ENCODE results near the gene FGF14.

Gene FGF14

DNA sequence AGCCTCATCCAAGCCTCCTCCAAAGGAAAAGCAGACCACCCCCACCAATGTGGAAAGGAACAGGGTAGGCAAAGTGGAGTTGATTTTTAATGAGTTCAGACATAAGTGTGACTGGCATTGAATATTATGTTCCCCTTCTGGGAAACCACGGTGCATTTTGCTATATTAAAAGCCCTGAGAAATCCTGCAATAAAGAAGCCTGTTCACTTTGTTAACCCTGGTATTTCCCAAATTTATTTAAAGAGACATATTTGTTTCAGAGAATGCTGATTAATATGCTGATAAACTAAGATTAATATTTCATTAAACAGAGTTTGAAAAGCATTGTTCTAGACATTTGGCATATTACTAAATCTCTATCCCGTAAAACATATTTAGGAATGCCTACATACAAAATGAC is 151.4 kb downstream of the FGF14 start:
- no peak for DNase-seq (ENCODE audit: low spot score)

DNA sequence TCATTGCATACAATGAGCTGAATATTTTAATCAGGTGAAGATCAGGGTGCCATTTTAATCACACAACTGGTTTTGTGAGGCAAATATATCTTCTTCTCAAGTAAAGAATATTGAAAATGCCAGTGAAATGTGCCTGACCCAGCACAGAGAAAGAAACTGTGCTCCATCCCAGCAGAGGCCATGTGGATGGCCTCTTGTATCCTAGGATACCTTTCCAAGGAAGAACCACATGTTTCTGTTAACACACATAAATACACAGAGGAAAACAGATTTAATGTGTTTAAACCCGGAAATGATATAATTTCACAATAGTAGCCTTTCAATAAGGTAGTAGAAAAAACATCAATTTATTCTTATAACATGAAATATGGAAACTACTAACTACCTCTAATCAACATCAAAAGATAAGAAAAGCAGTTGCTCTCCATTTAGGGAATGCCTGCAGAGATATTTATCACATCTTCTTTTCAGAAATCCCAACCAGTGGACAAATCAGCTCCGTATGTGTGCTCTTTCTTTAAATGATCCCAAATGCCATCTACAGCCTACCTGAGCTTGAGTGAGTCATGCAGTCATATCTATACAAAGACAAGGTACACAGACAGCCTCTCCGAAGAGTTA is 157.1 kb downstream of the FGF14 start:
- DNase-seq (ENCODE audit: low spot score), result no peak

DNA sequence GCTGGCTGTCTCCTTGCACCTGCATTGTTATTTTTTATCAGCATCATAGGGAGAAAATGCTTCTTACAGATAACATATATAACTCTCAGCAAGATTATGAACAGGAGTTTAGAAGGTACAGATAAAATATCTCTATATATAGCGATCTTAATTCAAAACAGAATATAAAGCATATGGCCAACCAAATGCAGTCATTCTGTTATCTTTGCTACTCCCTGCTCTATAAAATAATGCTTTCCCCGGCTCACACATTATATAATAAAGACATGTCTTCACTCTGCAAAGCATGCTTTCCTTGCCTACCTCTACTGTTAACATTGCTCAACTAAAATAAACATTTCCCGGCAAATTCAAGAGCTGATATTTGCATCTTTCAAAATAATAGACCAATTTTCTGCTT is 161.7 kb downstream of the FGF14 start:
- no peak for DNase-seq (ENCODE audit: low spot score)

DNA sequence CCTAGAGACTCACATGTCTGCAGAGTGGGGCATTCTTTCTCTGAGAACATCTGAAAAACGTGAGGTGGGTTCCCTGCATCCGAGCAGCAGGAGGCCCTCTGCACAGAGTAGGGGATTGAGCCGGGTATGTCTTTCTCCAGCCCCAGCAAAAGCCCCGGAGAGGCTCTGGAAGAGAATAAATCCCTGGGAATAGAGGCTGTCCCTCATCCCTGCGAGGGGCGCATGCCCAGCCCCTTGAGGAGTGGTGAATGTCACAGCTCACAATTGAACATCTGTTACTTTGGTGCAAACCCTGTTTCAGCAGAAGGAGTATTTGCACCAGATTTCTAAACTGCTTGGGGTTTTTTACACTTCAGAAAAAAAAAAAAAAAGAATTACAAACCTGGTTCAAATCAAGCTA is 164.6 kb downstream of the FGF14 start:
- DNase-seq (ENCODE audit: low spot score), result no peak

DNA sequence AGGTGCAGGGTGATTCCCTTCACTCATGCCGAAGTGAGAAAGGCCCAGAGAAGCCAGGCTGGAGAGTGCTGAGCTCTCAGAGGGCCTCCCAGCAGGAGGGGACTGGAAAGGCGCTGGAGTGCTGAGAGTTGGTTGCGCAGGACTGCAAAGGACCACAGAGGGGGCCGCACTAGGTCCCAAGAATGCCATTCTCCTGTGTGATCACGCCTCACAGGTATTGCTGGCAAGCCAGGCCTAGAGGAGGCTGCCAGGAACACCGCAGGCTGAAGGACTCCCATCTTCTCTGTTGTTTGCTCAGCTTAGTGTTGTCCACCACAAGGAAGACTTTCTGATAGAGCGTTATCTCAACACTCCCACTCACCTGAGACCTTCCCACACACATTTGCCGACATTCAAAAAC is 165.0 kb downstream of the FGF14 start:
- no peak for DNase-seq (ENCODE audit: low spot score)

DNA sequence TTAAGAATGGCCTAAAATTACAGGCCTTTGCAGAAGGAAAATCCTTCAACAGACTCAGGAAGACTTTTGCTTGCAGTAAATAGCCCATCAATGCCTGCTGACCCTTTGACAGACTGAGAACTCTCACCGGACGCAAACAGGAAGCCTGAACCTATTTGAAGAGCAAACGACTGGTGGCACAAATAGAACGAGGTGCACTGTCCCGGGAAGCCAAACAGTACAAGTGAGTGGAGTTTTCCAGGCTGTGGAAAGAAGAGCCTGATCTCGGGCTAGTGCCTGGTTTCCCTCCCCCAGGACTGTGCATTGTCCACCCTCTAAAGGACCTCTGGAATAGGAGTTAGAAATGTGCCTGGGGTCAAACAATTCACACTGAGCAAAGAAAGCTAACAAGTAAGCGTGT is 165.5 kb downstream of the FGF14 start:
- no peak for DNase-seq (ENCODE audit: low spot score)

DNA sequence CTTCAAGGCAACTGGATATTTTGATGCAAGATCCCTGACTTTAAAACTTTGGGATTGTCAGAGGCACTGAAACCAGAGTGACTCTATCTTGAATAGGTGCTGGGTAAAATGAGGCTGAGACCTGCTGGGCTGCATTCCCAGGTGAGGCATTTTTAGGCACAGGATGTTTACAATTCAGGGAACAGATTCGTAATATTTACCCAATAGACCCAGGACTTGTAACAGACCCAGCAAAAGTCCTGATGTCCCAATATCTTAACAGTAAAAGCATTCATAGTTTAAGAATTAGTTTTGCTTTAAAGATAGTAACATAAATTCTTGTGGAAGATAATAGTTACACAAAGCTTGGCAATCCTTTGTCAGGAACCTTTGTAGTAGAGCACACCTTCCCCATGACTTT is 166.2 kb downstream of the FGF14 start:
- DNase-seq (ENCODE audit: low spot score), result no peak

DNA sequence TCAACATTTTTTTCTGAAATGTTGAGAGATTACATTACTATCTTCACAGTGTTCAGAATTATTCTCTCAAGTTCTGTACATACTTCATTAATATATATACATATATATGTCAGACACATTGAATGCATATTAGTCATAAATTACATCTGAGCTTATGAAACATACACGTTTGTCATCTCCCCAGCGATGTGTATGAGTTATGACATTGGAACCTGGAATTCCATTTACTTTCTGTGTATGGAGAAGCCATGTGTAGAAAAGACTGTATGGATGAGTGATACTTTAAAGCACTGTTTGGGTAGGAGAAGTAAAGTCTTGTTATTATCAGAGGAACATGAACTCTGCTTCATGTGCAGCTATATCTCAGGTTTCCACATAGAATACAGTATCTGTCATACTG is 167.2 kb downstream of the FGF14 start:
- no peak for DNase-seq (ENCODE audit: low spot score)

DNA sequence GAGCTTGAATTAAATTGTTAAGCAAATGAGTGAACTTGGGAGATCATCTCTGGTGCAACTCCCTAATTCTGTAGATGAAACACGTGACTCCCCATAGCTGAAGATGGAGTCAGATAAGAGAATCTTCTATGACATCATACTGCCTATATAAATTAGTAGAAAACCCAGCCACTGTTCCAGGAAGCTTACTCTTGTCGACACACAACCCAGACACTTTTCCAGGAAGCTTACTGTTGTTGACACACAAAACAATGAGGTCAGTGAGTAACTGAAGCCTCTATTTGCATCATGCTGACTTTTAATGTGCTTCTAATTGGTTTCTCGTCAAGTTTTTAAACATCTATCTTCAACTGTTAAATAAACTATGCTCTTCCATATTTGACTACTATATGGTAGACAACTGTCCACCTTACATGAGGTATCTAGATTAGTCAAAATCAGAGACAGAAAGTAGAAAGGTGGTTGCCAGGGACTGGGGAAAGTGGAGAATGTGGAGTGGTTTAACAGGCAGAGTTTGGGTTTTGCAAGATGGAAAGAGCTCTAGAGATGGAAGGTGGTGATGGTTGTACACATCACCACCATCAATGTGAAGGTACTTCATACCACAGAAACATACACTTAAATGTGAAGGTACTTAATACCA is 168.2 kb downstream of the FGF14 start:
- DNase-seq (ENCODE audit: low spot score), result no peak

DNA sequence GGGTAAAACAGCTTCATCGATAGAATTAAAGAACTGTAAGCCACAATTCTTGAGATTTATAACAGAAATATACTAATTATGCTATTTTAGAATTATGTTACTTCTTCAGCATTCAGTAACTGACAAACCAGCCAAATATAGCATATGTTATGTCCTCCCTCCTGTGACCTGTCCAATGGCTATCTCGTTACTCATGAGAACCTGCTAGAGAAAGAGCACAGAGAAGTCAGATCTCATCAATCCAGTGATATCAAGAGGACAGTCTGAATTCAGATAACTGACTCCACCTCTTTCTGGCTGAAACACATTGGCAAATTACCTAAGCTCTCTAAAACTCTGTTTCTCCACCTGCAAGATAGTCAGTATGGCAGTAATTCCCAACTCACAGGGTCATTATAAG is 170.4 kb downstream of the FGF14 start:
- DNase-seq (ENCODE audit: low spot score), result no peak

DNA sequence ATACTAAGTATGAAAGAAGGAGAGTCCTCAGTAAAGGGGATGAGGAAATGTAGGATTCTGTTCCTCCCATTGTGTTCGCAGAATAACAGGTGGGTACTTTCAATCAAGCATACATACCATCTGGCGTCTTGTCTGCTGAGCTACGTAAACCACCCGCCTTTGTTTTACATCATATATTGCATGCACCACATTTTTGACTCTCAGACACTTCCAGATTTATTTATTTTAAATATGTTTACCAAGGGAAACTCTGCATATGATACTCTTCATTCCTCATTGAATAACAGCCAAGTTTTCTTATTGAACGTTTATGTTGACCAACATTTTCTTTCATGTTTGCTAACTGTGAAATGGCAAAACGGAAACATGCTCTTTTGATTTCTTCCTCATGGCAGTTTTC is 174.1 kb downstream of the FGF14 start:
- DNase-seq (ENCODE audit: low spot score), result no peak

DNA sequence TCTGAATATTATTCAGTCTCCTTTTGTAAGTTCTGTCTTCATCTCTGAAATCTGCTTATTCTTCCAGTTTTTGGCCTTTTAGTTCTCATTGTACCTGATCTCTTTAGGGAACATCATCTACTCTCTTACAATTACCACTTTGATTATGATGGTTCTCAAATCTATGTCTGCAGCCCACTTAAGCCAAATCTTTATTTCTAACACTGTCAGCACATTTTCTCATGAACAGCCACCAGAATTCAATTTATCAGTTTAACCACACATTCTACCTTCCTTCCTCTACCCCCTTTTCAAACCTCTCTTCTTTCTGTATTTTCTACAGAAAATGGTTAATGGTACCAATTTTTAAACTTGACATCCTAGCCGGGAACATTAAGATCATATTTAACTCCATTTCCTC is 175.3 kb downstream of the FGF14 start:
- DNase-seq (ENCODE audit: low spot score), result no peak

DNA sequence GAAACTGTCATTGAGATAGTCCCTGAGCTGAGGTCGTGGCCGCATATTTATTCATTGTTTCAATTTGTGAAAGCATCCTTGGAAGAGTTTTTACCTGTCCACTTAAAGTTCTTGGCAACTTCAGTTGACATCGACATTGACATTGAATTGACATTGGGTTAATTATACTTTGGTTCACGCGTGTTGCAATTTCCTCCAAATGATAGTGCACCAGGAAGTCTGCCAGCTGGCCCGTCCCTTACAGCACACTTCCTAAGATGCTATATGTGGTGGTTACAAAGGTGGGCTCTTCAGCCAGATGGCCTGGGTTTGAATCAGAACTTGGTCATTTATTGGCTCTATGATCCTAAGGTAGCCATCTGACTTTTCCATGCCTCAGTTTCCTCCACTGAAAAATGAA is 176.0 kb downstream of the FGF14 start:
- DNase-seq (ENCODE audit: low spot score), result no peak

DNA sequence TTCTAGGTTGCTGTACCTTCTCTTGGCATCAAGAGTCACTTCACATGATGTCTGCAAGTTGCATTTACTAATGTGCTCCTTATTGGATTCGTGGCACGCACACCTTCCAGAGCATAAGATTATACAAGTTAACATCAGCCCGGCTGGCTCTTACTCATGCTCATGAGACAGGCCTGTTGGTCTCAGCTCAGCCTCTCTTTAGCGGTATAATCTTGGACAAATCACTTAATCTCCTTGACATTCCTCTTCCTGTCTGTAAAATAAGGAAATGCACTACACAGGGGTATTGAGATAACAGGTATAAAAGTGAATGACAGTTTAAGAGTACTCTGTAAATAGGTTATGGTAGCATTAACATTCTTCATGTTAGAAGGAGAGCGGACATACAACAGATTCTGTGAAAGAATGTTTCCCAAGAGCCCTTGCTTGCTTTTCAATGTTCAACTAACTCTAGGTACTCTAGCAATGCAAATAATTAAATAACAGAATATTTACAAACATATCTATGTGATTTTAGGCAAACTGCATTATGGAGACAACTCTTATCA is 181.1 kb downstream of the FGF14 start:
- no peak for DNase-seq (ENCODE audit: low spot score)

DNA sequence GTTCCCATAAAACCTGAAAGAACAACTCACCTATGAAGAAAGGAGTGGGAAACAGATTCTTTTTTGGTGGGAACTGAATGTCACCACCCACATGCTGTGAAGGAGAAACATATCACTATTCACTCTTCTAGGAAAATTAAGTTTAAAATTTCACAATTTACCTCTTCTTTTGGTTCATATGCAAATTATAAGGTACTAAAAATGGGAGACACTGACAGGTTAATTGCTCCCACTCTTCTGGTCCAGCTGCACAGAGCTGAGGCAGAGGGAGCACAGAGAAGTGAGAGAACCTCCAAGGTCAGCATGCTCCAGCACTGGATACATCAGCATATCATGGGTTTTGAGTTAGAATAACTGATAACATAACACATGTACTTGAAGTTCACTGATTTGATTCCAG is 186.9 kb downstream of the FGF14 start:
- DNase-seq (ENCODE audit: low spot score), result no peak

DNA sequence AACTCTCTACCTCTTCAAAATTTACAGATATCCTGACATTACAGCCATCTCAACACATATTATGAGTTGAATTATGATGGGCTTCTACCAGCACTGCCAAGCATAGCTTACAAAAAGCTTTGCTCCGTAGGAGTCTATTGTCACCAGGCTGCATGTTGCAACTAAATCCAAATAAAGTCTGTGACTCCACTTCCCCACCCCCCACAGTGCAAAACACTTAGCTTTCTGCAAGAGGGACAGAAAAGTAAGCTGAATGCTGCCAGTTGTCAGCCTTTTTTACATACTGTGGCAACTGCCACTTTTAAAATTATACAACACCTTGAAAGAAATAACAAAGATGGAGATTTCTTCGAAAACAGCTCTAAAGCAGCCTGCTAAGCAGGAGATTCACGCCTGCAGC is 189.1 kb downstream of the FGF14 start:
- no peak for DNase-seq (ENCODE audit: low spot score)

DNA sequence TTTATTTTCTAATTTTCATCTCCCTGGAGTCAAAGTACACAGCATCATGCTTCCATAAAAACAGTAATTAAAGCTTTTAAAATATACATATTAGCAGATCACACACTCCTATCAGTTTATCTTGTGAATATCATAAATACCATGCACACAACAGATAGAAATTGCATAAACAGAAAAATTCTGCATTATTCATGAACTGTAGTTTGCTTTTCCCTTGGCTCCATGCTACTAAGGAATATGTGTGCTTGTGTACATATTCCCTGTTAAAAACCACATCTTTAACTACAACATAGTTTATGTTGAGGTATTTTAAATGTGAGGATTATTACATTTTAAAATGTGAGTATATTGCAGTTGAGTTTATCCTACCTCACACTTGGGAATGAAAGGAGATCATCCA is 193.5 kb downstream of the FGF14 start:
- no peak for DNase-seq (ENCODE audit: low spot score)

DNA sequence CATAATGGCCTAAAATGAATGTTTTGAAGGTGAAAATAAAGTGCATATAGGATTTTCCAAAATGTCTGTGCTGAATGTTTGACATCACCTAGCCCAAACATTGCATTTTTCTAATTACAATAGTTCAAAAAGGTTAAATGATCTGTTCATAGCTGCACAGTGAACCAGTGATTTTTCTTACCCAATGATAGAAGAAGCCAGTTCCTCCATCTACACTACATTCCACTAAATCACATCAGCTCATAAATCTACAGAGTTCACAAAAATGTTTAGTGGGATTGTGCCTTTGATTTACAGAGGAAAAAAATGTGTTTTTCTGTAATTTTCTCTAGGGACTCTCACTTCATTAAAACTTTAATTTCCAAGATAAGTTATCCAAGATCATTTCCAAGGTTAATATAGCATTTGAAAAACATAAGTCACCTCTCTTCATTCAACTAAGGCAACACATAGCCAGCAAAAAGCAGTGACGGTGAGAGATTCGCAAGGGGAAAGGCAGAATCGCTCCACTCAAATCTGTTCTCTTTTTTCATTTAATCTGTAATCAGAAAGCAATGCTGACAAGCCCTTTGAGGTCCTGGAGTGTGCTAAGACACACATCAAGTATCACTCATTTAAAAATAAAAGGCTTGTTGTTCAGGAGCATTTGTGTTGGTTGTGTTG is 194.0 kb downstream of the FGF14 start:
- no peak for DNase-seq (ENCODE audit: low spot score)

DNA sequence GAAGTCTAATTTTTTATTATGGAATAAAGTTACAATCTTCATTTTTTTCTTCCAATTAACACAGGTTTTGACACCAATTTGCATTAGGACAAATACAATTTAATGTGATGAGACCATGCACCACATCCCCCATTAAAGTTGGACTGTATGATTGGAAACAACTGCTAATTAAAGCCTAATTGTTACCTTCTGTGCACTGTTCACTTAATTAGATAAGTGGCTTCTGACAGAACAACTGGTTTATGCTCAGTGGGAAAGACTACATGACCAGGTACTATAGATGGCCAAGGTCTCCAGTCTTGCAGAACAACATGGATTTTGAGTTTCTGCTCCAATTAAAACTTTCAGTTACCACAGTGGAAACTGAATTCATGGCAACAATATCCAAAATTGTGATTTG is 198.1 kb downstream of the FGF14 start:
- no peak for DNase-seq (ENCODE audit: low spot score)

DNA sequence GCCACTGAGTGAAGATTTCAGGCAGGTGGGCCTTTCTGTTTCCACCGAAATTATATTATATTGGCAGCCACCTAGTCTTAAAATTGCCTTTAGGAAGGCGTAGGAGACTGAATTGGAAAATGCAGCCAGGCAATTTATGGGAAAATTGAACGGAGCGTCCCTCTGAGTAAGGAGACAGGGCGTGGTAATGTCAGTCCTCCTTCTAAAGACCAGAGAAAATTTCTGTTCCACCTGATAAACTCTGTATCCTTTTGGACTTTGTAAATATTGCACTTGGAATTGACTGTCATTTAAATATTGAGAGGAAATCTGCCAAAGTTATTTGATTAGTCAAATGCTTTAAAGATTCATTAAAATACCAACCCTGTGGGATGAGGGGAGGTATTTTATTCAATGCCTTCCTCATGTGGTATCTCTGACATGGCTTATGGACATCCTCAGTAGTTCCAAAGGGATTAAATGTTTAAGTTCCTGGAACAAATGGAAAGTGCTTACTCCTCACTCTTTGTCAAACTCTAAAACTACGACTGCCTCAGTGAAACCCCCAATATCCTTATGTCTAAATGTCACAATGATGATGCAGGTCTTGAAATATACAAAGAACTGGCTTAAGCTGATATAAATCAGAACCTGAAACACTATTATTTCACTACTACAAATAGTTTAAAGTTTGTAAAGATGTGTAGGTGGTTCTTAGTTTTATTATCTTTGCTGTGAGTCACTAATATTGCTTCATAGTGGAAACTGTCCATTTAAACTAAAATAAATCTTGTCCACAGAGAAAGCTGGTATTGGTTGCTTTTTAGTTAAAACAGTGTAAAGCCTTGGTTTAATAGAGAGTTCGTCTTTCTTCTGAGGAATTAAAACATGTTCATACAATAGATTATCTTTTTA is 203.2 kb downstream of the FGF14 start:
- DNase-seq (ENCODE audit: low spot score), result no peak

DNA sequence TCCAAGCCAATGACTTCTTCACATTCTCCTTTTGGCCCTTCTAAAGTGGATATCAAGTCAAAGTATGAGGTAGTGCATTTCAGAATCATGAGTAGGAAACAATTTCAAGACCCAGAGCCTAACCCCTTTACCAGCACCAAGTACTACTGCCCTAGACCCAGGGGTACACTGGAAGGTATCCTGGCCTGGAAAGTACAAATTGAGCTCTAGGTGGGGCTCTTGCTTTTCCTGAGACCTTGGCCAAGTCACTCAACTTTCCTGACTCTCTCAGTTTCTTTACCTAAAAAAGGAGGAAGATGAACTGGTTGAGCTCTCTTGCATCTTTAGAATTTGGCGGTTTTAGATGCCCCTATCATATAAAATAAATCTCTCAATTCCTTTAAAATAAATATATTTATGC is 204.7 kb downstream of the FGF14 start:
- DNase-seq (ENCODE audit: low spot score), result no peak
